BE2C (cell line): ENCODE results near the gene NUDCD2.

Source experiments
- DNase-seq: peaks from one replicate; pipeline ENCODE4 v3.0.0-alpha.2; 2020
- H3K27me3 ChIP-seq: fragments of 250-450 bp; sonication (Bioruptor Pico); 2 replicates; pipeline ENCODE4 v1.5.1; 2020; ENCODE audit warnings: mild to moderate bottlenecking
- H3K36me3 ChIP-seq: fragments of 250-450 bp; sonication (Bioruptor Pico); 2 replicates; pipeline ENCODE4 v1.5.1; 2020; ENCODE audit warnings: mild to moderate bottlenecking
- H3K4me1 ChIP-seq: fragments of 250-450 bp; sonication (Bioruptor Pico); 2 replicates; pipeline ENCODE4 v1.5.1; 2020
- H3K4me3 ChIP-seq: 2 replicates; pipeline ENCODE4 v1.5.1; 2011; ENCODE audit warnings: low read depth, low read length
- H3K9me3 ChIP-seq: fragments of 250-450 bp; sonication (Bioruptor Pico); 2 replicates; pipeline ENCODE4 v1.5.1; 2020
- CTCF ChIP-seq: IDR thresholded peaks from 2 replicates; pipeline ENCODE4 v1.5.1; 2012; ENCODE audit warnings: mild to moderate bottlenecking, low read depth, low read length

Gene NUDCD2

GRCh38 chr5:163498886-163499285, 39.0 kb upstream of the NUDCD2 start:
- no peaks in the 10 kb centered on the region for H3K36me3 ChIP-seq
- H3K4me1 ChIP-seq: no peaks in the 10 kb centered on the region
- no peak for TF ChIP-seq CTCF
- no peak overlapping the region for H3K4me3 ChIP-seq
- no peak for DNase-seq
- H3K27me3 ChIP-seq: no peaks in the 10 kb centered on the region
- no peaks in the 10 kb centered on the region for H3K9me3 ChIP-seq

GRCh38 chr5:163497315-163497714, 37.4 kb upstream of the NUDCD2 start:
- H3K9me3 ChIP-seq: no peaks in the 10 kb centered on the region
- no peaks in the 10 kb centered on the region for H3K4me1 ChIP-seq
- no peak for TF ChIP-seq CTCF

GRCh38 chr5:163496286-163496685, 36.4 kb upstream of the NUDCD2 start:
- no peak for DNase-seq
- Histone ChIP-seq H3K4me3 (no peak overlapping the region), H3K4me1 (no peaks in the 10 kb centered on the region), H3K27me3 (no peaks in the 10 kb centered on the region), H3K36me3 (peaks cover 6% of the 10 kb centered on the region), H3K9me3 (no peaks in the 10 kb centered on the region)
- no peak for TF ChIP-seq CTCF

More at GRCh38 chr5:163497315-163497714, 37.4 kb upstream of the NUDCD2 start:
- Histone ChIP-seq H3K36me3 (peaks cover 4% of the 10 kb centered on the region; the same call in 1 of the 2 replicates), H3K27me3 (no peaks in the 10 kb centered on the region), H3K4me3 (no peak overlapping the region)
- DNase-seq: no peak

DNA sequence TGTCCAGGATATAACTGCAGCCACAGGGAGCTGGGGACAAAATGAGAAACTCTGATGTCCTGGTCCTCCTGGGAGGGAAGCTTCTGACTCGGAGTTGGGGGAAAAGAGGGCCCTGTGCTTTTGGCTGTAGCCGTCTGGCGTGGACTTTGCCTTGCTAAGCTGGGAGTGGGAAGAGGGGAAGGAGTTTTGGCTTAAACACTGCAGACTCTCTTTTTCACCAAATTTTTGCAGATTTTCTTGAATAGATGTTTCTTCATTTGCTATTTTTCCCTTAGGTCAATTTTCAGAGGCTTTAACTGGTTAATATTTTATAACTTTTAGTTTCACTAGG, 29.8 kb upstream of the NUDCD2 start:
- TF ChIP-seq CTCF: no peak
- H3K27me3 ChIP-seq: no peaks in the 10 kb centered on the region
- no peaks in the 10 kb centered on the region for H3K9me3 ChIP-seq
- DNase-seq: no peak
- no peaks in the 10 kb centered on the region; the same call in 1 of the 2 replicates for H3K4me1 ChIP-seq
- H3K36me3 ChIP-seq: peaks cover 25% of the 10 kb centered on the region
- H3K4me3 ChIP-seq: no peak overlapping the region

- Histone ChIP-seq H3K9me3 (no peaks in the 10 kb centered on the region), H3K36me3 (peaks cover 26% of the 10 kb centered on the region), H3K4me3 (no peak overlapping the region), H3K4me1 (no peaks in the 10 kb centered on the region; the same call in 1 of the 2 replicates), H3K27me3 (no peaks in the 10 kb centered on the region)
- peak; percentile 49 for TF ChIP-seq CTCF
- DNase-seq: peak; percentile 35
Measured at GRCh38 chr5:163489055-163489744, 29.3 kb upstream of the NUDCD2 start.

- Histone ChIP-seq H3K27me3 (no peaks in the 10 kb centered on the region), H3K36me3 (peaks cover 66% of the 10 kb centered on the region), H3K9me3 (no peaks in the 10 kb centered on the region), H3K4me1 (no peaks in the 10 kb centered on the region), H3K4me3 (no peak overlapping the region)
- no peak for DNase-seq
- TF ChIP-seq CTCF: no peak
Measured at GRCh38 chr5:163478982-163479271, 19.0 kb upstream of the NUDCD2 start.
